HepG2 (cell line): ENCODE results near the gene MTA1. TPM values are rescaled to one million over a fixed set of nuclear protein-coding genes. Genes with fewer than 3 reads are reported as not detected.
A peak's percentile ranks its signal among the peaks of the same experiment; 100 is the strongest.

Experiments used
- ATF1 ChIP-seq: IDR thresholded peaks from 2 replicates; pipeline ENCODE4 v1.6.1; 2016; ENCODE audit warnings: mild to moderate bottlenecking, control low read depth
- ATF2 ChIP-seq: sonication (generic); formaldehyde crosslinking; IDR thresholded peaks from 2 replicates; pipeline ENCODE4 v1.4.0; 2020; ENCODE audit warnings: missing genetic modification reagents
- CCDC6 ChIP-seq: sonication (generic); formaldehyde crosslinking; IDR thresholded peaks from 2 replicates; pipeline ENCODE4 v1.8.1; 2022; ENCODE audit warnings: mild to moderate bottlenecking, missing genetic modification reagents, moderate library complexity
- HNF1A ChIP-seq, 2 experiments: sonication (generic) in 1 of 2; formaldehyde crosslinking in 1 of 2; IDR thresholded peaks; 2 replicates each; pipeline versions ENCODE4 v1.4.0 to v1.6.1; 2016 to 2020; ENCODE audit warnings: borderline replicate concordance in 1 of 2, low read depth in 1 of 2, mild to moderate bottlenecking in 1 of 2, missing genetic modification reagents in 1 of 2
- KLF13 ChIP-seq: sonication (generic); formaldehyde crosslinking; IDR thresholded peaks from 2 replicates; pipeline ENCODE4 v1.4.0; 2020; ENCODE audit warnings: mild to moderate bottlenecking, missing genetic modification reagents
- NFYC ChIP-seq: IDR thresholded peaks from 2 replicates; pipeline ENCODE4 v1.6.1; 2016; ENCODE audit warnings: missing genetic modification reagents, missing compliant biosample characterization
- NONO ChIP-seq, 2 experiments: fragments of 450-650 bp in 1 of 2; sonication (generic) in 1 of 2; formaldehyde crosslinking in 1 of 2; IDR thresholded peaks in 1 of 2; conservative IDR thresholded peaks in 1 of 2; 2 replicates each; pipeline versions ENCODE4 v1.6.1 to v1.8.0; 2017 to 2022; ENCODE audit warnings: mild to moderate bottlenecking in 1 of 2, missing genetic modification reagents in 1 of 2, moderate library complexity in 1 of 2
- RBM39 ChIP-seq: fragments of 200-400 bp; formaldehyde crosslinking; IDR thresholded peaks from one replicate; pipeline ENCODE4 v1.6.1; 2018; ENCODE audit warnings: antibody characterized with exemption, mild to moderate bottlenecking, low read depth, low read length; ENCODE audit not compliant: poor library complexity, severe bottlenecking
- SOX6 ChIP-seq, 2 experiments: fragments of 450-650 bp in 1 of 2; sonication (generic) in 1 of 2; formaldehyde crosslinking in 1 of 2; IDR thresholded peaks; 2 replicates each; pipeline versions ENCODE4 v1.4.0 to v1.6.1; 2017 to 2020; ENCODE audit warnings: antibody characterized with exemption in 1 of 2, mild to moderate bottlenecking in 1 of 2, missing genetic modification reagents in 1 of 2
- SSRP1 ChIP-seq: IDR thresholded peaks from 2 replicates; pipeline ENCODE4 v1.6.1; 2016; ENCODE audit warnings: control low read depth
- ZBTB14 ChIP-seq: sonication (generic); formaldehyde crosslinking; IDR thresholded peaks from 2 replicates; pipeline ENCODE4 v1.4.0; 2020; ENCODE audit warnings: missing genetic modification reagents
- ZC3H4 ChIP-seq: sonication (generic); formaldehyde crosslinking; IDR thresholded peaks from 2 replicates; pipeline ENCODE4 v1.4.0; 2020; ENCODE audit warnings: missing genetic modification reagents, borderline replicate concordance
- ZNF101 ChIP-seq: sonication (generic); formaldehyde crosslinking; IDR thresholded peaks from 2 replicates; pipeline ENCODE4 v1.4.0; 2020; ENCODE audit warnings: mild to moderate bottlenecking, low read depth, missing genetic modification reagents, borderline replicate concordance
- ZNF337 ChIP-seq: sonication (generic); formaldehyde crosslinking; IDR thresholded peaks from 2 replicates; pipeline ENCODE4 v1.5.1; 2020; ENCODE audit warnings: missing genetic modification reagents, low read depth, mild to moderate bottlenecking, borderline replicate concordance
- ZNF431 ChIP-seq: sonication (generic); formaldehyde crosslinking; IDR thresholded peaks from 2 replicates; pipeline ENCODE4 v1.9.0; 2022; ENCODE audit warnings: missing genetic modification reagents, low read depth, mild to moderate bottlenecking, borderline replicate concordance
- ZNF432 ChIP-seq: sonication (generic); formaldehyde crosslinking; IDR thresholded peaks from 2 replicates; pipeline ENCODE4 v1.5.0; 2020; ENCODE audit warnings: missing genetic modification reagents, mild to moderate bottlenecking, borderline replicate concordance
- ZNF598 ChIP-seq: sonication (generic); formaldehyde crosslinking; IDR thresholded peaks from 2 replicates; pipeline ENCODE4 v1.5.1; 2020; ENCODE audit warnings: mild to moderate bottlenecking, missing genetic modification reagents, borderline replicate concordance
- ZNF746 ChIP-seq: sonication (generic); formaldehyde crosslinking; IDR thresholded peaks from 2 replicates; pipeline ENCODE4 v1.8.0; 2022; ENCODE audit warnings: mild to moderate bottlenecking, missing genetic modification reagents
- ZSCAN12 ChIP-seq: sonication (generic); formaldehyde crosslinking; IDR thresholded peaks from 2 replicates; pipeline ENCODE4 v1.9.0; 2021; ENCODE audit warnings: mild to moderate bottlenecking, missing genetic modification reagents
- polyA plus RNA-seq, 8 experiments: library from polyadenylated mRNA; depleted of rRNA in 3 of 8; stranded (reverse) in 7 of 8; unstranded in 1 of 8; fragments of >200 nt; fragmentation: Illumina TruSeq in 4 of 8; extraction: Trizol in 4 of 8; gene quantifications; 2 replicates each; pipeline versions ENCODE4 v1.2.1 to v1.2.3, GENCODE V29; 2011 to 2016; ENCODE audit warnings: low read depth in 4 of 8, missing spikeins in 1 of 8, mixed read lengths in 1 of 8; ENCODE audit not compliant: insufficient read depth in 1 of 8
- total RNA-seq, 5 experiments: library from RNA; depleted of rRNA; stranded (reverse); fragments of >200 nt; fragmentation: Illumina TruSeq; extraction: Trizol; gene quantifications; 2 replicates each; pipeline ENCODE4 v1.2.3, GENCODE V29; 2016; ENCODE audit warnings: low read depth in 1 of 5
- TF ChIP-seq, protein P1 (sequence below): IDR thresholded peaks from 2 replicates; pipeline ENCODE4 v1.6.1; 2016; ENCODE audit warnings: control low read depth

The MTA1 gene
- total and polyA plus RNA-seq, 2 of the 13 experiments (the other 11 are each of a cell fraction or from before 2014, with no cell fraction given): 35.2 to 85.8 TPM

GRCh38 chr14:105476097-105476830 is 56.6 kb downstream of the MTA1 start (continued):
- TF ChIP-seq ZC3H4 (CRISPR knock-in tag): no peak
- TF ChIP-seq ZNF431 (CRISPR knock-in tag): no peak
- TF ChIP-seq KLF13 (CRISPR knock-in tag): no peak
- TF ChIP-seq SOX6 (IDR thresholded peaks at IDR 0.05): no peak
- peak; percentile 48 for TF ChIP-seq SOX6 (CRISPR knock-in tag; IDR thresholded peaks at IDR 0.05)
- TF ChIP-seq ZNF598 (CRISPR knock-in tag): peak; percentile 14; the same call in 1 of the 2 replicates
- TF ChIP-seq ZSCAN12 (CRISPR knock-in tag): no peak
- 0 out of 2 replicates have a peak, but pooled peaks have one; percentile 26 for TF ChIP-seq CCDC6 (CRISPR knock-in tag)
- no peak for TF ChIP-seq RBM39
- TF ChIP-seq ZNF101 (CRISPR knock-in tag): no peak
- TF ChIP-seq HNF1A (IDR thresholded peaks at IDR 0.05; ENCODE audit: low read depth): no peak
- no peak for TF ChIP-seq HNF1A (CRISPR knock-in tag; IDR thresholded peaks at IDR 0.05; ENCODE audit: borderline replicate concordance)
- no peak for TF ChIP-seq ZBTB14 (CRISPR knock-in tag)
- TF ChIP-seq, protein P1, sequence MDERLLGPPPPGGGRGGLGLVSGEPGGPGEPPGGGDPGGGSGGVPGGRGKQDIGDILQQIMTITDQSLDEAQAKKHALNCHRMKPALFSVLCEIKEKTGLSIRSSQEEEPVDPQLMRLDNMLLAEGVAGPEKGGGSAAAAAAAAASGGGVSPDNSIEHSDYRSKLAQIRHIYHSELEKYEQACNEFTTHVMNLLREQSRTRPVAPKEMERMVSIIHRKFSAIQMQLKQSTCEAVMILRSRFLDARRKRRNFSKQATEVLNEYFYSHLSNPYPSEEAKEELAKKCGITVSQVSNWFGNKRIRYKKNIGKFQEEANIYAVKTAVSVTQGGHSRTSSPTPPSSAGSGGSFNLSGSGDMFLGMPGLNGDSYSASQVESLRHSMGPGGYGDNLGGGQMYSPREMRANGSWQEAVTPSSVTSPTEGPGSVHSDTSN (CRISPR knock-in tag): no peak
- 0 out of 2 replicates have a peak, but pooled peaks have one; percentile 19 for TF ChIP-seq ATF2 (CRISPR knock-in tag)
- TF ChIP-seq ZNF746 (CRISPR knock-in tag): 0 out of 2 replicates have a peak, but pooled peaks have one; percentile 4
- TF ChIP-seq ATF1 (CRISPR knock-in tag): no peak
- TF ChIP-seq NONO (IDR thresholded peaks at IDR 0.05): no peak
- TF ChIP-seq NONO (CRISPR knock-in tag; conservative IDR thresholded peaks at IDR 0.05): no peak; the same call in 1 of the 2 replicates
- TF ChIP-seq ZNF337: no peak
- TF ChIP-seq NFYC (CRISPR knock-in tag): 0 out of 2 replicates have a peak, but pooled peaks have one; percentile 18
- TF ChIP-seq SSRP1 (CRISPR knock-in tag): no peak
- TF ChIP-seq ZNF432 (CRISPR knock-in tag): no peak
